HepG2 (cell line): ENCODE measurements around the gene GSTA1. TPM values are rescaled to one million over a fixed set of nuclear protein-coding genes. Genes with fewer than 3 reads are reported as not detected.

ENCODE experiments used
- BCL6 ChIP-seq: IDR thresholded peaks from 2 replicates; pipeline ENCODE4 v1.6.1; 2016; ENCODE audit warnings: missing genetic modification reagents, missing compliant biosample characterization
- CREB1 ChIP-seq, 2 experiments: fragments of 450-650 bp in 1 of 2; IDR thresholded peaks; 2 replicates each; pipeline ENCODE4 v1.6.1; 2016 to 2017; ENCODE audit warnings: control low read depth in 1 of 2, mild to moderate bottlenecking in 1 of 2, missing compliant biosample characterization in 1 of 2, missing genetic modification characterization in 1 of 2
- ELF3 ChIP-seq: IDR thresholded peaks from 2 replicates; pipeline ENCODE4 v1.6.1; 2016; ENCODE audit warnings: missing genetic modification reagents, missing compliant biosample characterization
- FOXP1 ChIP-seq, 2 experiments: fragments of 450-650 bp in 1 of 2; IDR thresholded peaks; 2 replicates each; pipeline ENCODE4 v1.6.1; 2017 to 2018; ENCODE audit warnings: antibody characterized with exemption in 1 of 2
- FOXP4 ChIP-seq: sonication (generic); formaldehyde crosslinking; IDR thresholded peaks from 2 replicates; pipeline ENCODE4 v1.4.0; 2020; ENCODE audit warnings: missing genetic modification reagents
- HNF4A ChIP-seq: sonication (generic); formaldehyde crosslinking; IDR thresholded peaks from 2 replicates; pipeline ENCODE4 v1.4.0; 2020; ENCODE audit warnings: missing genetic modification reagents
- NCOA2 ChIP-seq: sonication (generic); formaldehyde crosslinking; IDR thresholded peaks from 2 replicates; pipeline ENCODE4 v1.8.0; 2022; ENCODE audit warnings: inconsistent platforms
- NFKB2 ChIP-seq: sonication (generic); formaldehyde crosslinking; IDR thresholded peaks from 2 replicates; pipeline ENCODE4 v1.4.0; 2020; ENCODE audit warnings: missing genetic modification reagents, borderline replicate concordance
- PAXIP1 ChIP-seq: sonication (generic); formaldehyde crosslinking; conservative IDR thresholded peaks from 2 replicates; pipeline ENCODE4 v1.4.0; 2020; ENCODE audit warnings: mild to moderate bottlenecking, missing genetic modification reagents, moderate library complexity
- RXRB ChIP-seq: IDR thresholded peaks from 2 replicates; pipeline ENCODE4 v1.6.1; 2016; ENCODE audit warnings: borderline replicate concordance, missing genetic modification reagents, missing compliant biosample characterization
- TFAP4 ChIP-seq: sonication (generic); IDR thresholded peaks from 2 replicates; pipeline ENCODE4 v1.6.1; 2016; ENCODE audit warnings: low read depth, borderline replicate concordance
- YY1 ChIP-seq: IDR thresholded peaks from 2 replicates; pipeline ENCODE4 v1.6.1; 2011; ENCODE audit warnings: low read length, low read depth, moderate library complexity, mild to moderate bottlenecking; ENCODE audit not compliant: insufficient read depth, insufficient replicate concordance
- ZFP1 ChIP-seq: IDR thresholded peaks from 2 replicates; pipeline ENCODE4 v1.6.1; 2016
- ZNF234 ChIP-seq: sonication (generic); formaldehyde crosslinking; conservative IDR thresholded peaks from 2 replicates; pipeline ENCODE4 v1.5.1; 2020; ENCODE audit warnings: mild to moderate bottlenecking, missing genetic modification reagents
- ZNF503 ChIP-seq: sonication (generic); formaldehyde crosslinking; IDR thresholded peaks from 2 replicates; pipeline ENCODE4 v1.4.0; 2020; ENCODE audit warnings: missing genetic modification reagents
- ZNF770 ChIP-seq: sonication (generic); formaldehyde crosslinking; IDR thresholded peaks from 2 replicates; pipeline ENCODE4 v1.5.0; 2020; ENCODE audit warnings: mild to moderate bottlenecking, missing genetic modification reagents
- polyA plus RNA-seq, 8 experiments: library from polyadenylated mRNA; depleted of rRNA in 3 of 8; stranded (reverse) in 7 of 8; unstranded in 1 of 8; fragments of >200 nt; fragmentation: Illumina TruSeq in 4 of 8; extraction: Trizol in 4 of 8; gene quantifications; 2 replicates each; pipeline versions ENCODE4 v1.2.1 to v1.2.3, GENCODE V29; 2011 to 2016; ENCODE audit warnings: low read depth in 4 of 8, missing spikeins in 1 of 8, mixed read lengths in 1 of 8; ENCODE audit not compliant: insufficient read depth in 1 of 8
- total RNA-seq, 5 experiments: library from RNA; depleted of rRNA; stranded (reverse); fragments of >200 nt; fragmentation: Illumina TruSeq; extraction: Trizol; gene quantifications; 2 replicates each; pipeline ENCODE4 v1.2.3, GENCODE V29; 2016; ENCODE audit warnings: low read depth in 1 of 5
- TF ChIP-seq, protein P1 (sequence below): IDR thresholded peaks from 2 replicates; pipeline ENCODE4 v1.6.1; 2016; ENCODE audit warnings: missing genetic modification reagents, missing compliant biosample characterization

GSTA1 gene
- total and polyA plus RNA-seq, 2 of the 13 experiments (the other 11 are each of a cell fraction or from before 2014, with no cell fraction given), result 6.2 to 282 TPM

- TF ChIP-seq ZNF234 (CRISPR knock-in tag) (0 out of 2 replicates have a peak, but pooled peaks have one; percentile 37), FOXP4 (CRISPR knock-in tag) (peak; percentile 60; the same call in 1 of the 2 replicates), ZNF503 (CRISPR knock-in tag) (no peak), ELF3 (0 out of 2 replicates have a peak, but pooled peaks have one; percentile 19), PAXIP1 (peak; percentile 75), ZFP1 (no peak), ZNF770 (CRISPR knock-in tag) (no peak), HNF4A (CRISPR knock-in tag) (peak; percentile 58), CREB1 (IDR thresholded peaks at IDR 0.05) (no peak), CREB1 (CRISPR knock-in tag; IDR thresholded peaks at IDR 0.05) (0 out of 2 replicates have a peak, but pooled peaks have one; percentile 42), TFAP4 (no peak), YY1 (no peak), NCOA2 (peak; percentile 77), BCL6 (CRISPR knock-in tag) (peak; percentile 16; the same call in 1 of the 2 replicates), RXRB (CRISPR knock-in tag) (peak; percentile 66; the same call in 1 of the 2 replicates), NFKB2 (CRISPR knock-in tag) (no peak), FOXP1 (IDR thresholded peaks at IDR 0.05) (no peak), FOXP1 (CRISPR knock-in tag; IDR thresholded peaks at IDR 0.05) (peak; percentile 69)
- TF ChIP-seq, protein P1, sequence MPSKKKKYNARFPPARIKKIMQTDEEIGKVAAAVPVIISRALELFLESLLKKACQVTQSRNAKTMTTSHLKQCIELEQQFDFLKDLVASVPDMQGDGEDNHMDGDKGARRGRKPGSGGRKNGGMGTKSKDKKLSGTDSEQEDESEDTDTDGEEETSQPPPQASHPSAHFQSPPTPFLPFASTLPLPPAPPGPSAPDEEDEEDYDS (CRISPR knock-in tag), result 0 out of 2 replicates have a peak, but pooled peaks have one; percentile 20
Measured at GRCh38 chr6:52787917-52788316, 15.7 kb downstream of the GSTA1 start (continued).
